Inflammatory macrophage treated with lipopolysaccharide for 1 hour (primary cell): Measurements from ENCODE around the gene TMEM170A.
"Not testable (repeated sequence)": the region's sequence is repeated elsewhere in the genome, so short reads cannot be mapped to it uniquely, and the experiment has no call there.

Experiments used
- DNase-seq, 2 donors: peaks; one replicate each; pipeline ENCODE4 v3.0.0-alpha.2; 2020 to 2022

Gene TMEM170A

GRCh38 chr16:75452464-75453190 lies 11.9 kb downstream of the TMEM170A start:
- no peak for DNase-seq

GRCh38 chr16:75446416-75446815 lies 18.1 kb downstream of the TMEM170A start:
- no peak for DNase-seq

GRCh38 chr16:75445298-75445697 lies 19.2 kb downstream of the TMEM170A start:
- DNase-seq = no peak

GRCh38 chr16:75443298-75443697 lies 21.2 kb downstream of the TMEM170A start:
- DNase-seq = no peak

GRCh38 chr16:75433732-75434413 lies 30.6 kb downstream of the TMEM170A start:
- peak; percentile 81 to 92 for DNase-seq

- DNase-seq = peak; percentile 94 to 98
These were observed 31.4 kb downstream of the TMEM170A start, which contains the start of gene CFDP1 for GRCh38 chr16:75432828-75433731. TSS of gene CFDP1 (minus strand) at chr16:75433503. CDS start at chr16:75433352, 151 bp downstream.

DNA sequence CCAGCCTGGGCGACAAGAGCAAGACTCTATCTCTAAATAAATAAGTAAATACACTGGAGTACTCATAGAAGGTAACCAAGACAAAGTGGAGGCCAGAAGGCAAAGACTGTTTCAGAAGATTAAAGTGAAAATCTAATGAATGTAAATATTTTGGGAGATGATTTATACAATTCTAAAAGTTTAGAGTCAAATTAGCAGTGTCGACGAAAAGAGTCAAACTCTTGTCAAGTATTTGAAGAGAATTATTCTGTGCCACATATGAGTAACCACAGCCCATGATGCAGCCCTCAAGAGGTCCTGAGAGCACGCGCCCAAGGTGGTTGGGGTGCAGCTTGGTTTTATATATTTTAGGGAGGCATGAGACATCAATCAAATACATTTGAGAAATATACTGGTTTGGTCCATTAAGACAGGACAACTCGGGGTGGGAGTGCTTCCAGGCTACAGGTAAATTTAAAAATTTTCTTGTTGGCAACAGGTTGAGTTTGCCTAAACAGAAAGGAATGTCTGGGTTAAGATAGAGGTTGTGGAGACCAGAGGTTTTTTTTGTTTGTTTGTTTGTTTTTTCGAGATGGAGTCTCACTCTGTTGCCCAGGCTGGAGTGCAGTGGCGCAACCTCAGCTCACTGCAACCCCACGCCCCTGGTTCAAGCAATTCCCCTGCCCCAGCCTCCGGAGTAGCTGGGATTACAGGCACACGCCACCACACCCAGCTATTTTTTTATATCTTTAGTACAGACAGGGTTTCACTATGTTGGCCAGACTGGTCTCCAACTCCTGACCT lies 34.7 kb downstream of the TMEM170A start:
- DNase-seq = no peak

- not testable (repeated sequence) for DNase-seq
These were observed 38.0 kb downstream of the TMEM170A start for GRCh38 chr16:75426524-75426923.

DNA sequence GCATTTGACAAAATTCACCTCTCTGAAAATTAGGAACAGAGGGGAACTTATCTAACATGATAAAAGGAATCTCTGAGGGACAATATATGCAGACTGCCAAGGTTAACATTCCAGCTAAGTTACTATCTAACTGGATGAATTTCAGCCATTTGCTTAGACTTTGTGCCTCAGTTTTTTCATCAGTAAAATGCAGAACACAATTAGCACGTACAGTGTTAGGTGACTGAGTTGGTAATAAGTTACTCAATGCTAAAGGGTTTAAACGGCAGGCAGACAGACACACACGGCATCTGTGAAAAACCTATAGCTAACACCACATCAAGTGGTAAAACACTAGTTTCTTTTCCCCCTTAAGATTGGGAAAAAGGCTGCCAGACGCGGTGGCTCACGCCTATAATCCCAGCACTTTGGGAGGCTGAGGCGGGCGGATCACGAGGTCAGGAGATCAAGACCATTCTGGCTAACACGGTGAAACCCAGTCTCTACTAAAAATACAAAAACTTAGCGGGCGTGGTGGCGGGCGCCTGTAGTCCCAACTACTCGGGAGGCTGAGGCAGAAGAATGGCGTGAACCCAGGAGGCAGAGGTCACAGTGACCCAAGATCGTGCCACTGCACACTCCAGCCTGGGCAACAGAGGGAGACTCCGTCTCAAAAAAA lies 40.3 kb downstream of the TMEM170A start:
- not testable (repeated sequence) for DNase-seq

GRCh38 chr16:75423723-75424104 lies 40.8 kb downstream of the TMEM170A start:
- DNase-seq = no peak

- DNase-seq = no peak
These were observed 42.7 kb downstream of the TMEM170A start for GRCh38 chr16:75421820-75422126.

- peak; percentile 53 to 55 for DNase-seq
These were observed 43.3 kb downstream of the TMEM170A start for GRCh38 chr16:75420987-75421819.

DNA sequence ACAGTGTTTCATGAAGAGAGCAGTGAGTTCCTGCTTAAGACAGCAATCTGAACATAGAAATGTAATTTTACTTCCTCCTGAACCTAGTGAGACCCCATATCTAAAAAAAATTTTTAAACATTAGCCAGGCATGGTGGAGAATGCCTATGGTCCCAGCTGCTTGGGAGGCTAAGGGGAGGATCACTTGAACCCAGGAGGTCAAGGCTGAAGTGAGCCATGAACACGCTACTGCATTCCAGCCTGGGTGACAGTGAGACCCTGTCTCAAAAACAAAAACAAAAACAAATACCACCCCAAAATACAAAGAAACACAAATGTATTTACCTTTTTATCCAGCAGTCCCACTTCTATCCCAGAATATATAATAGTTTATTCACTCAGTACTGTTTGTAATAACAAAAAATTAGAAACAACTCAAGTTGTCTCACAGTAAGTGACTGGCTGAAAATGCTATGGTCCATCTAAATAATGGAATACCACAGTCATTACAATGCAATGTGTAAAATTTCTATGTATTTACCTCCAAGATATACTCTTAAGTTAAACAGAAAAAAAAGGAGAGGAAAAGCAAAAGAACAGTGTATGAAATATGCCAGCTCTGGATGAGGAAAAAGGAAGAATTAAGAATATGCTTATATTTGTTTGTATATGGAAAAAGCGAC lies 47.5 kb downstream of the TMEM170A start:
- DNase-seq = no peak

DNA sequence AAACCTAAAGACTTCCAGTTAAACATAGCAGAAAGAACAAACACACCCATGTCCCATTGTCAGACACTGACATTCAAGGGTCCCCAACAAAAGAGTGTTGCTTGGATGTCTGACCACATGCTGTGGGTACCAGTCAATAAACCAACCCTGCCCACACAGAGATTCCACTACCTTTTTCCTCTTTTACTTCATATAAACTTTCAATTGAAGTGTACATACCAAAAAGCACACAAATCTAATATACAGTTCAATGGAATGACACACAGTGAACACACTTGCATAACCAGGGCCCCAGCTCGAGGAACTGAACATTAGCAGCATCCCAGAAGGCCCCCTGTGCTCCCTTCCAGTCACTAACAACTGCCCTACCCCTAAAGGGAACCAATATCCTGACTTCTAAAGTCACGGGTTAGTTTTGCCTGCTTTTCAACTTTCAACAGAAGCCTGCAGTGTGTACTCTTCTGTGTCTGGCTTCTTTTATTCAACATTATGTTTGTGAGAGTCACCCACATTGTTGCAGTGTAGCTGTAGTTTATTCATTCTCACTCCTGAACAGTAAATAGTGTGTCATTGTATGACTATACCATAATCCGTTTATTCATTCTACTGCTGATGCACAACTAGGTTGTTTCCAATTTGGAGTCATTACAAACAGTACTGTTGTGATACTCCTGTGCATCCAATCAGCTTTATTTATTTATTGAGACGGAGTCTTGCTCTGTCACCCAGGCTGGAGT lies 49.2 kb downstream of the TMEM170A start:
- no peak for DNase-seq

GRCh38 chr16:75413951-75414350 lies 50.5 kb downstream of the TMEM170A start:
- DNase-seq = no peak

DNA sequence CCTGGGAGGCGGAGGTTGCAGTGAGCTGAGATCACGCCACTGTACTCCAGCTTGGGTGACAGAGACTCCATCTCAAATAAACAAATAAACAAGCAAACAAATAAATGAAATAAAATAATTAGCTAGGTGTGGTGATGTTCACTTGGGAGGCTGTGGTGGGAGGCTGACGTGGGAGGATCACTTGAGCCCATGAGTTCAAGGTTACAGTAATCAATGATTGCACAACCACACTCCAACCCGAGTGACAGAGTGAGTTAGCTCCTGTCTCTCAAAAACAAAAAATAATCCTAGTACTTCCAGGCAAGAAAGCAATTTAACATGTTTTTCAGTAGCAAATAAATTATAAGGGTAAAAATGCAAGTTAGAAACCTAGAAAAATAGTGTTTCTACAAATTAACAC lies 57.5 kb downstream of the TMEM170A start:
- DNase-seq = peak in 1 of 2 donors; percentile 5

GRCh38 chr16:75402821-75403475 lies 61.5 kb downstream of the TMEM170A start:
- DNase-seq = peak in 1 of 2 donors; percentile 48

GRCh38 chr16:75402159-75402820 lies 62.2 kb downstream of the TMEM170A start:
- no peak for DNase-seq

DNA sequence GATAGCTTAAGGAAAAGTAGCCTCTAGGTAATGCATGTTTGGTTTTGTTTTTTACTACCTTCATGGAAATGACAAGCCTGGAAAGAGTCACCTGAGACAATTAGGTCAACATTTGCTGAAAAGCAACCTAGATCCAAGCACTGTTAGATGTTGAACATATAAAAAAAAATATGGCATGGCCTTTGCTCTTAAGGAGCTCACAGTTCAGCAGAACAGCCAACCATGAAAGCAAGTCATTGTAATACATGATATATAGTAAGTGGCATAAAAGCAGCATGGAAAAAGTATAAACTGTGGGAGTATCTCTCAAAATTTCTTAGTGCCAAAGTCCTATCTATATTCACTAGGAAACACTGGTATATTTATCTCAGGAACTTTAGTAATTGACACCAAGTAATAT lies 62.8 kb downstream of the TMEM170A start:
- DNase-seq = no peak
